Activated CD8-positive, alpha-beta memory T cell treated with anti-CD3 and anti-CD28 coated beads for 36 hours (primary cell): Measurements from ENCODE around the gene STXBP1. TPM values are rescaled to one million over a fixed set of nuclear protein-coding genes. Genes with fewer than 3 reads are reported as not detected.
"Not testable (repeated sequence)": the region's sequence is repeated elsewhere in the genome, so short reads cannot be mapped to it uniquely, and the experiment has no call there.

Experiments used
- CTCF ChIA-PET: fragments of 350-600 bp; sonication (Branson Sonifier 250); formaldehyde crosslinking; loops from one replicate; lab custom pipeline; 2021; ENCODE audit warnings: antibody characterized with exemption; lab: Charles Lee
- POLR2A ChIA-PET: fragments of 350-600 bp; sonication (Branson Sonifier 250); formaldehyde crosslinking; loops from one replicate; lab custom pipeline; 2021; ENCODE audit warnings: antibody characterized with exemption; lab: Charles Lee
- total RNA-seq, 2 experiments: library from RNA; stranded (reverse); gene quantifications; one replicate each; pipeline ENCODE4 v1.2.3, GENCODE V29; 2021

The STXBP1 gene
- total RNA-seq, 2 experiments from 2014 or later = 18.3 to 22.8 TPM

DNA sequence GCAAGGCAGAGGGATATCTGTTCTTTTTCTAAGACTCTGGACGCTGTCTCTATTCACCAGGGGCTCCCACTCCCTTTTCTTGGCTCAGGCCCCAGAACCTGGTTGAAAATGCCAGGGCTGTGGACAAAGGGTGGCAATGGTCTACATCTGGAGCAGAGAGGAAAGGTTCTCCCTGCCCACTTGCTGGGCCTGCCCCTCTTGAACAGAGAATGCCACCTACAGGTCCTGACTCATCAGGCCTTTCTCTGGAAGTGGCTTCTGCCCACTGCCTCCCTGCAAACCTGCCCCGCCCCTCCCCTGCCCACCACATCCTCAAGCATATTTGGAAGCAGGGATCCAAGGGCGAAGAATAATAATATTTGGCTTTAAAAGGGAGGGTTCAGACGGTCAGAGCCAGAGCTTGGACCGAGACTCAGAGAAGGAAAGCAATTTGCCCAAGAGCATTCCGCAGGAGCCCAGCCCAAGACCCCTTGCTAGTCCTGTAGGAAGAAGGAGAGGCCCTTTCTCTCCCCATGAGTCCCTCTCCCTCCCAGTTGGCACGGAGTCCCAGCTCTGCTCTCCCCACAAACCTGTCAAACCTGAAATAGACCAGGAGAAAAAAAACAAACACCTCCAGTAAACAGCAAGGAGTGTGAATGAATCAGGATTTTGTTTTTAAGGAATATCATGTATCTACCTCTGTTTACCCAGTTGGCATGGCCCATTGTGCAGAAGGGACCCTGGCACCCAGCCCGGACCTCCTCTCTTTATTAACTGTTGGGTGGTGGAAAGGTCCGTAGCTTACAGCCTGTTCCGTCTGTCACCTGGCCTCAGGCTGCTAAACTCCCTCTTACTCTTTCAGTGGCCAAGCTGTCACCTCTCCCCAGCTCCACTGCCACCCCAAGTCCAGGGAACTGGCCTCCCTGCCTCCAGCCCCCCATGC, 37.7 kb upstream of the STXBP1 start:
- ChIA-PET POLR2A (no interaction called here), CTCF (interaction anchor here (0.6 to 1.2 kb wide), 2 partner anchors 94 to 161 kb away, joined by 3 to 4 read pairs; partner anchors contain the start of gene TOR2A)

DNA sequence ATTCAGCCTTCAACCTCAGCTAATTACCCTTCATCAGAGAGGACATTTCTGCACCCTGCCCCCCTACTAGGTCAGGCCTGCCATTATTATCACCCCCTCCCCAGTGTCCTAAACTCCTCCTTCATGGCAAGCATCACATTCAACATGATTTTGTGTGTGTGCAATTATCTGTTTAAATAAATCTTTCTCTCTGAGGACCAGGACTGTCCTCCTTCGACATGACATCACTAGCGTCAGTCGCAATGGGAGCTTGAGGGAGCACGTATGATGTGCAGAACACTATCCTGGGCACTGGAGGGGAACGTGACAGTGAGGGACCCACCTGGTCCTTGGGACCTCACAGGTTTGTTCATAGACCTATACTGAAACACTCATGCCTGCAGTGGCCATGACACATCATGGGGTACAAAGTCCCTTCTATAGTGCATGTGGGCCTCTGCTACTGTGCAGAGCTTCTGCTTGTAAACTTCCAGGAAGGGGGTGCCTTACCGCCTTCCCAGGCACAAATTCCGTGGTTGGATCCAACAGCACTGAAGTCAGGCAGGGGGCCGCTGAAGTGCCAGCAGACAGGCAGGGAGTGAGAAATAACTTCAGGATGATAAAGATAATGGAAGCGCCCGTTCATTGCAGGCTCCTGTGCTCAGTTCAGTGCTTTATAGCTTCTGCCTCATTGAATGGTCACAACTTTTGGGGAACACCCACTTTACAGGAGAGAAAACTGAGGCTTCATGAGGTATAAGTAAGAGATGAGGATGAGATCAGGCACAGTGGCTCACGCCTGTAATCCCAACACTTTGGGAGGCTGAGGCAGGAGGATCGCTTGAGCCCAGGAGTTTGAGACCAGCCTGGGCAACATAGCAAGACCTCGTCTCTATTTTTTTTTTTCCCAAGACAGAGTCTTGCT, 36.0 kb upstream of the STXBP1 start:
- POLR2A ChIA-PET = interaction anchor here (0.6 kb wide), 1 partner anchor 113 kb away, joined by 5 read pairs; no protein-coding TSS in a partner anchor
- CTCF ChIA-PET = interaction anchor here (1.2 to 1.3 kb wide), 2 partner anchors 50 to 295 kb away, joined by 3 to 6 read pairs; no protein-coding TSS in a partner anchor

DNA sequence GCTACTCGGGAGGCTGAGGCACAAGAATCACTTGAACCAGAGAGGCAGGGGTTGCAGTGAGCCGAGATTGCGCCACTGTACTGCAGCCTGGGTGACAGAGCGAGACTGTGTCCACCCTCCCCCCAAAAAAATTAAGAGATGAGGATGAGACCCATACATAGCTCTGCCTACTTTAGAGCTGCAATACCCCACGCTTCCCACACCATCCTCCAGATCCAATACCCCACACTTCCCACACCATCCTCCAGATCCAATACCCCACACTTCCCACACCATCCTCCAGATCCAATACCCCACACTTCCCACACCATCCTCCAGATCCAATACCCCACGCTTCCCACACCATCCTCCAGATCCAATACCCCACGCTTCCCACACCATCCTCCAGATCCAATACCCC, 34.9 kb upstream of the STXBP1 start:
- POLR2A ChIA-PET = not testable (repeated sequence)
- CTCF ChIA-PET = interaction anchor here (1.2 kb wide), 1 partner anchor 294 kb away, joined by 3 read pairs; no protein-coding TSS in a partner anchor

DNA sequence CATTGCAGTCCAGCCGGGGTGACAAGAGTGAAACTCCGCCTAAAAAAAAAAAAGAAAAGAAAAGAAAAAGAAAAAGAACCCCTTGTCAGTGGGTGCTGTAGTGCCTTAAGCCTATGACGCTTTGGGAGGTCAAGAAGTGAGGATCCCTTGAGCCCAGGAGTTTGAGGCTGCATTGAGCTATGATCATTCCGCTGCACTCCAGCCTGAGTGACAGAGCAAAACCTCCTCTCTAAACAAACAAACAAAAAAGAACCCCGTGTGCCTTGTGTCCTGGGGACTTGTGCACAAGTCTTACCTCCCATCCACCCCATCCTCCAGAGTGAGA, 33.5 kb upstream of the STXBP1 start:
- POLR2A ChIA-PET = interaction anchor here (0.8 to 2.0 kb wide), 2 partner anchors 8 to 19 kb away, joined by 3 to 8 read pairs; no protein-coding TSS in a partner anchor
- CTCF ChIA-PET = interaction anchor here (0.9 to 2.4 kb wide), 5 partner anchors 9 to 156 kb away, joined by 3 to 7 read pairs (median 5); partner anchors contain the start of gene TOR2A

DNA sequence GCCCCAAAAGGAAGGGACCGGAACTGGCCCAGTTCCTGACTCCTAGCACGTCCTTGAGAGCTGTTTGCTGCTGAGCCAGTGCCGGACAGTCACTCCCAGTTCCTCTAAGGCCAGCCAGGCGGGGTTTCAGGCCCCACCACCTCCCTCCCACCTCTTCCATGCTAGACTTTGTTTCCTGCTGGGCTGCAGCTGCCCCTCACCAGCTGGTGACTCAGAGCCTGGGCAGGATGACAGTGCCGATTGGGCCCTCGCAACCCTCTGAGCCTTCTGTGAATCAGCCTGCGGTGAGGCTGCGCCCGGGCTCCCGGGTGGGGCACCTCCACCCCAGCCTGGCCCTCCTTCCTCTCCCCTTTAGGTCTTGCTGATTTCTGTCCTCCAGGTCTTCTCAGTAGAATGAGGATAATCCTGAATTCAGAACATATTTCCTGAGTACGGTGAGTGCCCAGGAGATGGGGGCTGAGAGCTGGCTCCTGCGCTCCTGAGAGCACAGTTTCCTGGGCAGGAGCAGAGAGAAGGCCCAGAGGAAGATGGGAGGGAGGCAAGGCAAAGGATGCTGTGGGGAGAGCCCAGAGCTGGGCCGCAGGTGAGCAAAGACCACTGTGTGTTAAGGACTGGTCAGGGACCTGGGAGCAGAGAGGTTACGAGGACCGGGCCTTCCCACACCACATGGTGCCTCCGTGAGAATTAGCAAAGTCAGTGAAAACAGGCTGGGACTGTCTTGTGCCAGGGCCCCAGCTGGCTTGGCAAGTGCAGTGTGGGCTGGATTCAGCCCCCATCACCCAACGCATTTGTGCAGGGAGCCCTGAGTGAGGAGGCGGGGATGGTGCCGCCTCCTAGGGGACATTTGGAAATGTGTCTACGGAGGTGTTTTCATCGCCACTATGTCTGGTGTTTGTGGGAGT, 32.9 kb upstream of the STXBP1 start:
- POLR2A ChIA-PET = interaction anchor here (0.8 to 2.0 kb wide), 2 partner anchors 9 to 19 kb away, joined by 3 to 8 read pairs; no protein-coding TSS in a partner anchor
- CTCF ChIA-PET = interaction anchor here (0.6 to 2.4 kb wide), 6 partner anchors 9 to 155 kb away, joined by 3 to 7 read pairs (median 6); partner anchors contain the start of gene TOR2A

DNA sequence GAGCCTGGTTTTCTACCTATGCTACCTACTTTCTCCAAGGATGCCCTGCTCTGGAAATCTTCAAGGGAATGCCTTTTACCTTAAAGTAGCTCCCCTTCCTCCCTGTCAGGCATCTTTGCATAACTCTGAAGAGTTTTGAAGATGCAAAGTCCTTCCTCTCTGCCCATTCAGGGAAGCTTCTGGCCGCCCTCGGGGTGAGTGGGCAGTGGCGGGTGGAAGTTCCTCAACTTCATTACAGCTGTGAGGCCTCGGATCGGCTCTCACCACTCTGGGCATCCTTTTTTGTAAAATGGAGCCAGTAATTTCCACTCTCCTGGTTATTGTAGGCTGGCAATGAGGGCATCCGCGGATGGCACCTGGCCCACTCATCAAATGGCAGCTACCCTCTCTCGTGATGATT, 31.7 kb upstream of the STXBP1 start:
- ChIA-PET POLR2A (no interaction called here), CTCF (interaction anchor here (0.6 to 2.4 kb wide), 3 partner anchors 55 to 321 kb away, joined by 3 to 7 read pairs (median 3); partner anchors contain the start of gene TOR2A)

DNA sequence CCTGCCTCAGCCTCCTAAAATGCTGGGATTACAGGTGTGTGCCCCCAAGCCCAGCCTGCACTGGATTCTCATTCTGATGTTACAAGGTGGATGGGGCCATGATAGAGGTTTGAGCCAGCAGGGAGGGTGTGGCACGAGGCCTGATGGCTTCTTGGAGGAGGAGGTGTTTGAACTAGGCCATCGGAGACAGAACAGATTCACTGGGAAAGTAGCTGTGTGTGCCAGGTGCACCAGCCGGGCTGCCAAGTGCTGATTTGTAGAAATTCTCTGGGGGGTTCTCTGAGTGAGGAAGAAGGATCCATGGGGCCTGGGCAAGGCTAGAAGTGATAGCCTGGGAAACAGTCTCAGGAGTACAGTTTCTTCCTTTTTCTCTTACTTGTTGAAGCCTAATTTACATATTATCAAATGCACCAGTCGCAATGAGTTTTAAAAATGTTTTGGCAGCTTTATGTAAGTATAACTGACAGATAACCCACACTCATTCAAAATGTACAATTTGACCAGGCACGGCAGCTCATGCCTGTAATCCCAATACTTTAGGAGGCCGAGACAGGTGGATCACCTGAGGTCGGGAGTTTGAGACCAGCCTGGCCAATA, 31.1 kb upstream of the STXBP1 start:
- ChIA-PET CTCF (interaction anchor here (1.0 to 2.4 kb wide), 2 partner anchors 55 to 154 kb away, joined by 3 to 5 read pairs; partner anchors contain the start of gene TOR2A), POLR2A (no interaction called here)

DNA sequence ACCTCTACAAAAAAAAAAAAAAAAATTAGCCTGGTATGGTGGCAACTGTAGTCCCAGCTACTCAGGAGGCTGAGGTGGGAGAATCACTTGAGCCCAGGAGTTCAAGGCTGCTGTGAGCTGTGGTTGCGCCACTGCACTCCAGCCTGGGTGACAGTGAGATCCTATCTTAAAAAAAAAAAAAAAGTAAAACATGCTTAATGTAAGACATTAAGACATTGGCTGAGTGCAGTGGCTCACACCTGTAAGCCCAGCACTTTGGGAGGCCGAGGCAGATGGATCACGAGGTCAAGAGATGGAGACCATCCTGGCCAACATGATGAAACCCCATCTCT, 27.6 kb upstream of the STXBP1 start:
- ChIA-PET CTCF (interaction anchor here (0.7 to 2.6 kb wide), 5 partner anchors 27 to 185 kb away, joined by 3 to 17 read pairs (median 5); no protein-coding TSS in a partner anchor), POLR2A (interaction anchor here (0.6 to 0.9 kb wide), 4 partner anchors 29 to 546 kb away, joined by 3 to 6 read pairs (median 3); no protein-coding TSS in a partner anchor)

DNA sequence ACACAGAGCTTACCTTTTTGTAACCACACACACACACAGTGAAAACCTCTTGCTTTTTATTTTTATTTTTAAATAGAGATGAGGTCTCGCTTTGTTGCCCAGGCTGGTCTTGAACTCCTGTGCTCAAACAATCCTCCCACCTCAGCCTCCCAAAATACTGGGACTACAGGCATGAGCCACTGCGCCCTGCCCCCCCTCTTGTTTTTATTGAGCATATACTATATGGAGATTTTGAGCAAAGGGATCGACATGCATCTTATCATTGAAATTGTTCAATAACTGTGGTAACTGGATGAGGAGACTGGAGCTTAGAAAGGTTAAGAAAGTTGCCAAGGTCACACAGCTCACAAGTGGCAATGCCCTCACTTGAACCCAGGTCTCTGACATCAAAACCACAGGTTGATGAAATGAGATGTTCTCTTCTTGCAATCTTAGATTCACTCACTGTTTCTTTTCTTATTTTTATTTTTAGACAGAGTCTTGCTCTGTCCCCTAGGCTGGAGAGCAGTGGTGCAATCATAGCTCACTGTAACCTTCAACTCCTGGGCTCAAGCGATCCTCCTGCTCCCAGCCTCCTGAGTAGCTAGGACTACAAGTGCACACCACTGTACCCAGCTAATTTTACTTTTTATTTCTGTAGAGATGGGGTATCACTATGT, 26.8 kb upstream of the STXBP1 start:
- ChIA-PET CTCF (interaction anchor here (0.6 to 2.6 kb wide), 8 partner anchors 28 to 474 kb away, joined by 3 to 17 read pairs (median 3); no protein-coding TSS in a partner anchor), POLR2A (interaction anchor here (0.9 kb wide), 1 partner anchor 30 kb away, joined by 6 read pairs; no protein-coding TSS in a partner anchor)

DNA sequence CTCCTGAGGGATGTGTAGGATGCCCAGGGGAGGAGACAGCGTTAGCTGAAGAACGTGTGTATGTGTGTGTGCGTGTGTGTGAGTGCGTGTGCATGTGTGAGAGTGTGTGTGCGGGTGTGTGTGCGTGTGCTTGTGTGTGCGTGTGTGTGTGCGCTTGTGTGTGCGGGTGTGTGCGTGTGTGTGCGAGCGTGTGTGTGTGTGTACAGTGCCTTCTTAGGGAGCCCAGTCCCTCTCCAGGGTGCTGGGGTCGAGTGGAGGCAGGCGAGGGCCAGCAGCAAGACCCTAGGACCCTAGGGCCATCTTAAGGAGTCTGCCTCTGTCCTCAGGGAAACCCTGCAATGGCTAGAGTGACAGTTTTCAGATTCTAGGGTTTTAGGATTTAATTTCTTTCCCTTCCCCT, 26.0 kb upstream of the STXBP1 start:
- CTCF ChIA-PET = interaction anchor here (1.0 to 2.6 kb wide), 9 partner anchors 28 to 335 kb away, joined by 3 to 17 read pairs (median 5); partner anchors contain the start of gene TOR2A
- POLR2A ChIA-PET = no interaction called here

DNA sequence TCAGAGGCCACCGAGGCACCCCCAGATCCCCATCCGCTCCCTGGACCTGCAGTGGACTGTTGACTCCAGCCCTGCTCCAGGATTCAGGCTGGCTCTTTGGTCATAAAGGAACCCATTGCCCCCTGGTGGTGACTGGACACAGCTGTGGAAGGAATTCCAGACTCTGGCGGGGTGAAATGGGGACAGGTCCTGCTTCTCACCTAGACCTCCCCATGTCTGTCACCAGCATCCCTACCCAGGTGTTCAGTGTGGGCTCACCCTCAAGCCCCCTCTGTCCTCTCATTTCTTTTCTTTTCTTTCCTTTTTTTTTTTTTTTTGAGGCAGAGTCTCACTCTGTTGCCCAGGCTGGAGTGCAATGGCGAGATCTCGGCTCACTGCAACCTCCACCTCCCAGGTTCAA, 25.5 kb upstream of the STXBP1 start:
- ChIA-PET CTCF (interaction anchor here (1.2 to 1.8 kb wide), 4 partner anchors 47 to 148 kb away, joined by 3 to 6 read pairs (median 5); partner anchors contain the start of gene TOR2A), POLR2A (no interaction called here)

DNA sequence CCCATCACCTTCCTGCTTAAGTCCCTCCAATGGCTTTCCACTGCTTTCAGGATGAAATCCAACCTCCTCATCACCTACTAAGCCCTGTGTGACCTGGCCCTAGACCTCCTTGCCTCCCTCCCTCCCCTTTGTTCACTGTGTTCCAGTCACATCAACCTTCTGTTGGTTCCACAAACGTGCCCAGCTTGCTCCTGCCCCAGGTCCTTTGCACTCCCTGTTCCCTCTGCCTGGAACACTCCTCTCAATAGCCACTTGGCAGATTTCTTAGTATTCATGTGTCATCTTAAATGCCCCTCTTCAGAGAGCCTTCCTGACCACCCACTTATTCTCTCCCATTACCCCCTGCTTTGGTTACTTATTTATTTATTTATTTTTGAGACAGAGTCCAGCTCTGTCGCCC, 24.1 kb upstream of the STXBP1 start:
- CTCF ChIA-PET = interaction anchor here (1.1 to 1.4 kb wide), 3 partner anchors 16 to 147 kb away, joined by 3 to 8 read pairs (median 3); no protein-coding TSS in a partner anchor
- POLR2A ChIA-PET = no interaction called here

DNA sequence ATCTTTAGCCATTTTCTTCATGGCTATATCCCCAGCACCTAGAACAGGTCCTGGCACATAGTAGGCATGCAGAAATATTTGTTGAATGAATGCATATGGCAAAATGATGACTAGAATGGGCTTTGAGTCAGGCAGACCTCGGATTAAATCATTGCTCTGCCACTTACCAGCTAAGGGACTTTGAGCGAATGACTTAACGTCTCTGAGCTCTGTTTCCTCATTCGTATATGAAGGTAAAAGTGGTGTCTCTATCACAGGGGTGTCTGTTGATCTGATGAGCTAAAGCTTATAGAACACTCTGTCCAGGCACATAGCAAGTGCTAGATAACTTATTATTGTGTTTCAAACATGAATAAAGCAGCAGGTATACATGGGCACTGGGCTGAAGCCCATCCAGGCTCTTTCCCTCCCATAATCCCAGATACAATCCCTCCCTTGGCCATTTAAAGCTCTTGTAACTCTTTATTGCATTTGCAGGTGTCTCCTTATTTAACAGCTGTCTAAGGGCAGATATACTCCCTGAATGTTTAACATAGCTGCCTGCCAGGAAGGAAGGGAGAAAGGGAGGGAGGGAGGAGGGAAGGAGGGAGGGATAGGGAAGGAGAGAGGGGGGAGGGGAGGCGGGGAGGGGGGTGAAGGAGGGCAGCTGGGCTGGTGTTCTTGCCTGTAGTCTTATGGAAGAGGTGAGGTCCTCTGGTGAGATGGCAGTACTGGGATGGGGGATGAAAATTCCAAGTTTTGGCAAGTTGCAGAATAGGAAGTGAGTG, 23.2 kb upstream of the STXBP1 start:
- POLR2A ChIA-PET = interaction anchor here (1.2 kb wide), 1 partner anchor 146 kb away, joined by 3 read pairs; the partner anchor contains the start of gene TOR2A
- CTCF ChIA-PET = interaction anchor here (0.7 to 2.4 kb wide), 11 partner anchors 10 to 332 kb away, joined by 3 to 13 read pairs (median 3); partner anchors contain the start of gene TOR2A

DNA sequence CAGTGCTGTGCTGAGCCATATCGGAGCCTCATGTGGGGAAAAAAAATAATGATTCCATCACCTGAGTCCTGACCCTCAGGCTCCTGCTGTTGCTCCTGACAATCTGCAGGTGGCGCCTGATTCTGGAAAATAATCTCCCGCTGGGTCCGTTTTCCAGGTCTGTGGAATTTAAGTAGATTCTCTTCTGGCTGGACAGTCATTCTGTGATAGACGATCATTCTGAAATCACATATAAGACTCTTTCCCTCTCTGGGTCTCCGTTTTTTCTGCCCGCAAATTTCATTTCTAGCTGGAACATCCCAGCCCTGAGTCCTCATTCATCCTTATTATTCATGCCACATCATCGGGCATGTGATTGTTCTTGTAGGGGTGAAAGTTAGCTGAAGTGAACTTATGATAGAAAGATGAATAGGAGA, 22.1 kb upstream of the STXBP1 start:
- CTCF ChIA-PET = interaction anchor here (0.8 to 2.4 kb wide), 13 partner anchors 9 to 331 kb away, joined by 3 to 13 read pairs (median 4); partner anchors contain the start of gene TOR2A
- POLR2A ChIA-PET = no interaction called here

DNA sequence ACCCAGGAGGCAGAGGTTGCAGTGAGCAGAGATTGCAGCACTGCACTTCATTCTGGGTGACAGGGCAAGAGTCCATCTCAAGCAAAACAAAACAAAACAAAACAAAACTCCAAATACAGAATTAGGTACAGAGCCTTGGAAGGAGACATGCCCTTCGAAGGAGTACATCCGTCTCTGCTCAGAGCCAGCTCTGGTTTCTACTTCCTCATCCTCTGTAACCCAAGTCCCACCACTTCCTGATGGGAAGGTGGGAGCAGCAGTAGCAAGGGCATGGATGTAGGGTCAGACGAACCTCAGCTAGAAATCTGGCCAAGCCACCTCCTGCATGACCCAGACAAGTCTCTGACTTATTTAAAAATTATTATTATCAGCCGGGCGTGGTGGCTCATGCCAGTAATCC, 16.5 kb upstream of the STXBP1 start:
- POLR2A ChIA-PET = no interaction called here
- CTCF ChIA-PET = interaction anchor here (1.3 kb wide), 1 partner anchor 13 kb away, joined by 3 read pairs; no protein-coding TSS in a partner anchor
